ENCODE results near the gene PSD2.

The PSD2 gene

GRCh38 chr5:139882961-139883539 is 87.4 kb downstream of the PSD2 start:
- H3K4me3 ChIP-seq (ENCODE audit: low read depth, low read length): no peak overlapping the region
- DNase-seq (ENCODE audit: low read depth): no peak
- no peak for TF ChIP-seq CTCF (IDR thresholded peaks at IDR 0.05; ENCODE audit: control insufficient read depth, extremely low read depth, insufficient read depth)

- DNase-seq (ENCODE audit: low read depth): no peak
- H3K4me3 ChIP-seq (ENCODE audit: low read depth, low read length): no peak overlapping the region
- TF ChIP-seq CTCF (IDR thresholded peaks at IDR 0.05; ENCODE audit: control insufficient read depth, extremely low read depth, insufficient read depth): no peak
Measured at GRCh38 chr5:139884144-139884543, 88.5 kb downstream of the PSD2 start.

GRCh38 chr5:139884734-139885133 is 89.1 kb downstream of the PSD2 start:
- DNase-seq (ENCODE audit: low read depth): no peak
- no peak overlapping the region for H3K4me3 ChIP-seq (ENCODE audit: low read depth, low read length)
- no peak for TF ChIP-seq CTCF (IDR thresholded peaks at IDR 0.05; ENCODE audit: control insufficient read depth, extremely low read depth, insufficient read depth)

- no peak for DNase-seq (ENCODE audit: low read depth)
- no peak for TF ChIP-seq CTCF (IDR thresholded peaks at IDR 0.05; ENCODE audit: control insufficient read depth, extremely low read depth, insufficient read depth)
- no peak overlapping the region for H3K4me3 ChIP-seq (ENCODE audit: low read depth, low read length)
Measured at GRCh38 chr5:139885172-139885856, 89.7 kb downstream of the PSD2 start.

GRCh38 chr5:139885857-139886208 is 90.2 kb downstream of the PSD2 start:
- H3K4me3 ChIP-seq (ENCODE audit: low read depth, low read length): no peak overlapping the region
- no peak for DNase-seq (ENCODE audit: low read depth)
- TF ChIP-seq CTCF (IDR thresholded peaks at IDR 0.05; ENCODE audit: control insufficient read depth, extremely low read depth, insufficient read depth): no peak

GRCh38 chr5:139886213-139886612 is 90.6 kb downstream of the PSD2 start:
- DNase-seq (ENCODE audit: low read depth): no peak
- no peak for TF ChIP-seq CTCF (IDR thresholded peaks at IDR 0.05; ENCODE audit: control insufficient read depth, extremely low read depth, insufficient read depth)
- no peak overlapping the region for H3K4me3 ChIP-seq (ENCODE audit: low read depth, low read length)

GRCh38 chr5:139888370-139888769 is 92.8 kb downstream of the PSD2 start:
- TF ChIP-seq CTCF (IDR thresholded peaks at IDR 0.05; ENCODE audit: control insufficient read depth, extremely low read depth, insufficient read depth): no peak
- DNase-seq (ENCODE audit: low read depth): no peak

More at GRCh38 chr5:139888370-139888769, 92.8 kb downstream of the PSD2 start:
- H3K4me3 ChIP-seq (ENCODE audit: low read depth, low read length): no peak overlapping the region

Measured in LNCaP clone FGC (cell line).